Activated CD4-positive, alpha-beta T cell treated with anti-CD3 and anti-CD28 coated beads, Interleukin-2, amount 10 ng/mL, durations not matched to agents 7 days and 5 days (primary cell): ENCODE data around the gene RNF166. TPM values are rescaled to one million over a fixed set of nuclear protein-coding genes. Genes with fewer than 3 reads are reported as not detected.

ENCODE experiments used
- CTCF ChIA-PET: fragments of 350-600 bp; sonication (Branson Sonifier 250); formaldehyde crosslinking; loops from one replicate; lab custom pipeline; 2021; ENCODE audit warnings: antibody characterized with exemption; lab: Charles Lee
- POLR2A ChIA-PET: fragments of 350-600 bp; sonication (Branson Sonifier 250); formaldehyde crosslinking; loops from one replicate; lab custom pipeline; 2021; ENCODE audit warnings: antibody characterized with exemption; lab: Charles Lee
- DNase-seq: peaks from one replicate; pipeline ENCODE4 v3.0.0-alpha.2; 2020
- H3K27ac Mint-ChIP-seq: one replicate; pipeline ENCODE4 v1.8.0; 2021; ENCODE audit warnings: mild to moderate bottlenecking, moderate library complexity, mixed read lengths
- H3K27me3 Mint-ChIP-seq: one replicate; pipeline ENCODE4 v1.8.0; 2021; ENCODE audit warnings: mixed read lengths
- H3K36me3 Mint-ChIP-seq: one replicate; pipeline ENCODE4 v1.8.0; 2021; ENCODE audit warnings: low read depth, mixed read lengths
- H3K4me1 Mint-ChIP-seq: one replicate; pipeline ENCODE4 v1.8.0; 2021; ENCODE audit warnings: mixed read lengths
- H3K4me3 Mint-ChIP-seq: one replicate; pipeline ENCODE4 v1.8.0; 2021; ENCODE audit warnings: mild to moderate bottlenecking, moderate library complexity, mixed read lengths
- H3K9me3 Mint-ChIP-seq: one replicate; pipeline ENCODE4 v1.8.0; 2021; ENCODE audit warnings: mixed read lengths
- total RNA-seq, 2 experiments: library from RNA; stranded (reverse); gene quantifications; one replicate each; pipeline ENCODE4 v1.2.3, GENCODE V29; 2021

Gene RNF166
- total RNA-seq, 2 experiments from 2014 or later = 214 to 234 TPM

DNA sequence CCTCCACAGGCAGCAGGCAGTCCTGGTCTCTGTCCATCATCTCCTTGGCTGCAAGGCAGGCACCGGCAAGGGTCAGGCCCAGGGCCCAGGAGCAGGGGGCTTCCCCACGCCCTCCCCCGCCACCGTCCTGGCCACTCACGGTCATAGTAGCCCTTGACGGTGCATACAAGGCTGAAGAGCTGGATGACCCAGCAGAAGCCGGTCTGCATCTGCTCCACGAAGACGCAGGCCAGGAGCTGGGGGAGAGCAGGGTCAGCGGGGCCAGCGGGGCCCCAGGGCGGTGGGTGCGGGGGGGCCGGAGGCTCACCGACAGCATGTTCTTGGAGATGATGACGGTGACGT, 20.2 kb upstream of the RNF166 start:
- H3K27me3 Mint-ChIP-seq = no peaks in the 10 kb centered on the region
- no peak overlapping the region for H3K4me3 Mint-ChIP-seq
- CTCF ChIA-PET = interaction anchor here (1.0 to 1.4 kb wide), 2 partner anchors 10 to 11 kb away, joined by 3 read pairs; no protein-coding TSS in a partner anchor
- peaks cover 5% of the 10 kb centered on the region for H3K4me1 Mint-ChIP-seq
- no peaks in the 10 kb centered on the region for H3K9me3 Mint-ChIP-seq
- DNase-seq = no peak
- POLR2A ChIA-PET = no interaction called here
- H3K27ac Mint-ChIP-seq = no peak overlapping the region
- H3K36me3 Mint-ChIP-seq = peaks cover 20% of the 10 kb centered on the region

DNA sequence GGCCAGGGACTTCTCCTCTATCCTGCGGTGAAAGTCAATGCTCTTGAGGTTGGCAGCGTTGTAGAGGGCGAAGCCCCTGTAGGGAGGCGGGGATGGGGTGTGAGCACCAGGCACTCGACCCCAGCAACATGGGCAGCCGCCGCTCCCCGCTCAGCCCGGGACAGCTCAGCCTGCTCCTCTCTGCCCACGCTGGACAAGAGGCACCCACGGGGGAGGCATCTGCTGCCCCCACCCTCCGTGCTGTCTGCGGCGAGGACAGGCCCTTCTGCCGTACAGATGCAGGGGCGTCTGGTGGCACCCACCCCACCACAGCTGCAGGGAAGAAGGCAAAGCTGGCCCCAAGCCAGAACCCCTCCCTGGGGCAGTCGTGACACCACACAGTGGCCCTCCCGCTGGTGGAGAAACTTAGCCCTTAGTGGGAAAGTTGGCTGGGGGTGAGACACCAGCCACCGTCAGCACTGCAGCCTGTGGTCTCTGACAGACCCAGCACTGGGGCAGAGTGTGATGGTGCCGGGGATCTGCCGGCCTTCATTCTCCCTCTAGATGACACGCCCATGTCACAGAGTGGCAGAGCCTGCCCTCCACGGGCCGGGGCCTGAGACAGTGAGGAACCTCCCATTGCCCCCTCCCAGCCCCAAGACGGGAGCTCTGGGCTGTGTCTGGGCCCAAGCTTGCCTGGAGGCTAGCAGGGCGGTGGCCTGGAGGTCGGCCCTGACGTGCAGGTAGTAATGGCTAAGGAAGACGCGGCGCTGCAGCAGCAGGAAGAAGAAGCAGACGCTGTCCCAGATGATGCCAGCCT, 19.6 kb upstream of the RNF166 start:
- no peak overlapping the region for H3K27ac Mint-ChIP-seq
- peaks cover 14% of the 10 kb centered on the region for H3K36me3 Mint-ChIP-seq
- DNase-seq = no peak
- CTCF ChIA-PET = interaction anchor here (1.0 to 1.4 kb wide), 2 partner anchors 11 to 12 kb away, joined by 3 read pairs; no protein-coding TSS in a partner anchor
- POLR2A ChIA-PET = no interaction called here
- no peaks in the 10 kb centered on the region for H3K27me3 Mint-ChIP-seq
- no peak overlapping the region for H3K4me3 Mint-ChIP-seq
- no peaks in the 10 kb centered on the region for H3K4me1 Mint-ChIP-seq
- H3K9me3 Mint-ChIP-seq = no peaks in the 10 kb centered on the region

DNA sequence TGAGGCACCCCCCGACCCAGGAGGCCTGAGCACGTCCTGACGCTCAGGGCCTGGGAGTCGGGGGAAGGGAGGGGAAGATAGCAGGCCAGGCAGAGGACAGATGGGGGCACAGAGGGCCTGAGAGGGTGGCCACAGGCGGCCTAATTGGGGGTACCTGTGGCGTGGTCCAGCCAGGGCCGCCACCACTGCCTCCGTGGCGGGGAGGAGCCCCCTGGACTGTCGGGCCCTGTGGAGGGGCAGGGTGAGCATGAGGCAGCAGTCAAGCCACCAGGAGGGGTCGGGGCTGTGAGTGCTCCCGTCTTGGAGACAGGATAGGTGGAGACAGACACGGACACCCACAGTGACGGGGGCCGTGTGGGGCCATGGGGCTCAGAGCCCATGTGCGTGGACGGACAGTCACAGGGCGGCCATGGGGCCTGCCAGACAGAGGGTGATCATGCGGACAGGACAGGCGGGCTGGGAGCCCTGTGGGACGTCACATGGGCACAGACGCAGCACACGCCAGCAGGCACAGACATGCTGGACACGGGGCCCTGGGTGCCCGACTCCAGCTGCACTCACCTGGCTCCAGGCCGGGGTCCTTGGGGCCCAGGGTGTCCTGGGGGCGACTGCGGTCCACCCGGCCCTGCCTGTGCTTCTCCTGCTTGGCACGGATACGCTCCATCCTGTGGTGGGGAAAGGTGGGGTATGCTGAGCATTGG, 18.8 kb upstream of the RNF166 start:
- H3K27ac Mint-ChIP-seq = no peak overlapping the region
- H3K4me1 Mint-ChIP-seq = no peaks in the 10 kb centered on the region
- CTCF ChIA-PET = interaction anchor here (0.6 to 1.4 kb wide), 3 partner anchors 11 to 20 kb away, joined by 3 read pairs; no protein-coding TSS in a partner anchor
- H3K4me3 Mint-ChIP-seq = no peak overlapping the region
- POLR2A ChIA-PET = no interaction called here
- H3K36me3 Mint-ChIP-seq = peaks cover 20% of the 10 kb centered on the region
- no peaks in the 10 kb centered on the region for H3K27me3 Mint-ChIP-seq
- H3K9me3 Mint-ChIP-seq = no peaks in the 10 kb centered on the region
- no peak for DNase-seq

DNA sequence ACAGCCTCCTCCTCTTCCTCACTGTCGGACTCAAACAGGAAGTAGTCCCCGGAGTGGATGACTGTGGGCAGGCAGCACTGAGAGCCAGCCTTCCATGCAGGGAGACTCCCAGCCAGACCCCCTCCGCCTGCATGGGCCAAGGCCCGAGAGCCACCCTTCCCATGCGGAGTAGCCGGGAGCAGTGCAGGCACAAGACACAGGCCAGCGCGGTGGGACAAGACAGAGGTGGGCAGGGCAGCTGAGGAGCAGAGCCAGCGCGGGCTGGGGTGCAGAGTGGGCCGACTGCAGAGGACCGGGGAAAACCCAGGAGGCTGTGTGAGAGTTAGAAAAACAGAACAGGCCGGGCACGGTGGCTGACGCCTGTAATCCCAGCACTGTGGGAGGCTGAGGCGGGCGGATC, 17.7 kb upstream of the RNF166 start:
- POLR2A ChIA-PET = no interaction called here

DNA sequence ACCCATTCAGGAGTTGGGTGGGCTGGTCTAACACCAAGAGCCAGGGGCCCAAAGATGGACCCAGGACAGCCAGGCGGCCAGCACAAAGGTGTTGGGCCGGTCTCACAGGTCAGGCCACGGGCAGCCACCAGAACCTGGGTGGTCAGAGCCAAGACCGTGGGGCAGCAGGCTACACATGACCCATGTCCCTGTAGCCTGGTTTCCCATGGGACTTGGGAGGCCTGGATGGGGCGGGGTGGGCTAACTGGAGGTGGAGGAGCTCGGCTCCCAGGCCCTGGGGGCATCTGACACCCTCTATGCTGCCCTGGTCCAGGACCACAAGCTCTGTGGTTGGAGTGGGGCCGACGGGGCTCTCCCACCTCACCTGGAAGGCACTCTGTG, 17.3 kb upstream of the RNF166 start:
- H3K9me3 Mint-ChIP-seq = no peaks in the 10 kb centered on the region
- no peaks in the 10 kb centered on the region for H3K27me3 Mint-ChIP-seq
- H3K36me3 Mint-ChIP-seq = peaks cover 28% of the 10 kb centered on the region
- H3K4me3 Mint-ChIP-seq = no peak overlapping the region
- H3K4me1 Mint-ChIP-seq = no peaks in the 10 kb centered on the region
- H3K27ac Mint-ChIP-seq = no peak overlapping the region
- no peak for DNase-seq
- ChIA-PET CTCF (interaction anchor here (0.7 to 1.7 kb wide), 3 partner anchors 8 to 19 kb away, joined by 3 to 6 read pairs (median 3); no protein-coding TSS in a partner anchor), POLR2A (no interaction called here)

More for the DNA sequence above, 17.7 kb upstream of the RNF166 start:
- CTCF ChIA-PET = interaction anchor here (1.2 to 1.7 kb wide), 2 partner anchors 8 to 13 kb away, joined by 3 to 6 read pairs; no protein-coding TSS in a partner anchor
- DNase-seq = no peak
- Mint-ChIP-seq H3K4me3 (no peak overlapping the region), H3K27me3 (no peaks in the 10 kb centered on the region), H3K27ac (no peak overlapping the region), H3K36me3 (peaks cover 27% of the 10 kb centered on the region), H3K4me1 (no peaks in the 10 kb centered on the region), H3K9me3 (no peaks in the 10 kb centered on the region)

DNA sequence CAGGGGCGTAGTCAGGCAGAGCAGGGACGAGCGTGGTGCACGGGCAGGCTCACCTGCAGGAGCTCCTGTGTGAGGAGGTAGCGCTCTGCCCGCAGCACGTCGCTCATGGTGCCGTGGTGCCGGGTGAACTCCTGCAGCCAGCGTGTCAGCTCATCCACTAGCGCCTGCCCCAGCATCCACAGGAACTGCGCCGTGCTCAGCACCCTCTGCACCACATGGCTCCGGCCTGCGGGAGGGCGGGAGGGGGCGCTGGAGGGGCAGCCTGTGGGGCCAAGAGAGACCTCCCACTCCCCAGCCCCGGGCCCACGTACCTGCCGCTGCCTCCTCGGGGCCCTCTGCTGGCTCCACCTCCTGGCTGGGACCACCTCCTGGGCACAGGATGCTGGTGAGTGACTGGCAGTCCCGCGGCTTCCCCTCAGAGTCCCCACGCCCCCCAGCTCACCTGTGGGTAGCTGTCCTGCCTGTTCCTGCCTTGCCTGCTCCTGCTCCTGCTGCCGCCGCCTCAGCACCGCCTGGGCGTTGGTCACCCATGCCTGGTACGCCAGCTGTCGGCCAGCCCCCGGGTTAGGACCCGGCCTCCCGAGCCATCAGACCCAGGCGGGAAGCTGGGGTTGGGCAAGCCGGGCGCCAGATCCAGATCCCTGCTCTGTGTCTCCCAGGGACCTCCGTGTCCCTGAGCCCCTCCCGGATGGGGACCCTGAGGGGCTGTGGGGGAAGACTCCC, 16.7 kb upstream of the RNF166 start:
- H3K27ac Mint-ChIP-seq = no peak overlapping the region
- H3K9me3 Mint-ChIP-seq = no peaks in the 10 kb centered on the region
- no peak for DNase-seq
- no peak overlapping the region for H3K4me3 Mint-ChIP-seq
- peaks cover 33% of the 10 kb centered on the region for H3K36me3 Mint-ChIP-seq
- ChIA-PET POLR2A (no interaction called here), CTCF (interaction anchor here (0.7 to 1.7 kb wide), 3 partner anchors 7 to 18 kb away, joined by 3 to 6 read pairs (median 3); no protein-coding TSS in a partner anchor)
- no peaks in the 10 kb centered on the region for H3K4me1 Mint-ChIP-seq
- H3K27me3 Mint-ChIP-seq = no peaks in the 10 kb centered on the region

DNA sequence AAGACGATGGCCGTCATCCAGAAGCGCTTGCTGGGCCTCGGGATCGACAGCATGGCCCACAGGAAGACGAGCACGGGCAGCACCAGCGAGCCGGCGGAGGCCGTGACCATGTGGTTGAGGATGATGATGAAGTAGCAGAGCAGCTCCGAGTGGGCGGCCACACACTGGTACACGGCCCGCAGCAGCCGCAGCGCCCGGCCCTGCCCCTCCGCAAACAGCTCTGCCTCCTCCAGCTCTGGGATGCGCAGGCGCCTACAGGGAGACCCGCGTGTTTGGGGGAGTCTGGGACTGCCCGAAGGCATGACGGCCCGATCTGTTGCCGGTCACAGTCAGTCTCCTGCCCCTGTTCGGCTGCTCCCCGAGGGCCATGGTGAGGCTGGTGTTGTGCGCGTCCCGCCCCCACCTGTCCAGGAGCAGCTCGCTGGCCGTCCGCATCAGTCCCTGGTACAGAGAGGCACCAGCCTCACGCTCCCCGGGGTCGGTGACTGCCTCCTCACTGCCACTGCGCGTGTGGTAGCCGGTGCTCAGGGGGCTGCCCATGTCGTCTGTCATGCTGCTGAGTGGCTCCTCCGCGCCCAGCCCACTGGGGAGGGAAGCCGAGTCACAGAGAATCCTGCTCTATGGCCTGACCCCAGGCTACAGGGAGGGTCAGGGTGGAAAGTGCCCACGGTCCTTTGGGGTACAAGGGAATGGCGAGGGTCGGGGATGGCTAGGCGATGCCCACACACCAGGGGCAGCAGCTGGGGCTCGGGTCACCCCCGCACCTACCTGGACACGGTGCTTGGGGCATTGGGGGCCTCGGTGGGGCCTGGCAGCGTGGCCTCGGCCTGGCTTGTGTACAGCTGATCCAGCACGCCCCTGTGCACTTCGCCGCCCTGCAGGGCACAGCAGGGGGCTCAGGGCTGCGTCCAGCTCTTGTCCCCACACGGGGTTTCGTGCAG, 15.9 kb upstream of the RNF166 start:
- Mint-ChIP-seq H3K9me3 (no peaks in the 10 kb centered on the region), H3K27ac (no peak overlapping the region), H3K36me3 (peaks cover 31% of the 10 kb centered on the region), H3K4me1 (no peaks in the 10 kb centered on the region), H3K4me3 (no peak overlapping the region), H3K27me3 (no peaks in the 10 kb centered on the region)
- ChIA-PET POLR2A (no interaction called here), CTCF (interaction anchor here (0.5 to 1.7 kb wide), 4 partner anchors 7 to 77 kb away, joined by 3 to 7 read pairs (median 4); no protein-coding TSS in a partner anchor)
- DNase-seq = no peak

DNA sequence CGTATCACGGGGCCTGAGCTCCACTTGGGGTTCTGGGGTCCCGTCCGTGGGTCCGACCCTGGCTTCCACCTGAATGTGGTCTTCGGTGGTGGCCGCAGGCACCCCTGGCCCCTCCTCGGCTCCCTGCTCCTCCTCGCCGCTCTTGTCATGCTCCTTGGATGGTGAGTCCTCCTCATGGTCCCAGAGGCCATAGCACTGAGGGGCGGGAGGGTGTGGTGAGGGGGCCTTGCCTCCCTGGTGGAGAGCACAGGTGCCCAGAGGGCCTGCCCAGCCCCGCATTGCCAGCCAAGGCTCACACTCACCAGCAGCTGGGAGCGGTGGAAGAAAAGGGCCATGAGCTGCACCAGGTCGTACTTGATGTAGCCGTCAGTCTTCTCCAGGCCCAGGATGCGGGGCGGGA, 15.0 kb upstream of the RNF166 start:
- Mint-ChIP-seq H3K4me1 (no peaks in the 10 kb centered on the region), H3K9me3 (no peaks in the 10 kb centered on the region), H3K27ac (no peak overlapping the region), H3K36me3 (peaks cover 36% of the 10 kb centered on the region), H3K27me3 (no peaks in the 10 kb centered on the region), H3K4me3 (no peak overlapping the region)
- no peak for DNase-seq
- ChIA-PET CTCF (interaction anchor here (0.9 to 1.4 kb wide), 2 partner anchors 16 to 57 kb away, joined by 3 to 7 read pairs; no protein-coding TSS in a partner anchor), POLR2A (no interaction called here)

DNA sequence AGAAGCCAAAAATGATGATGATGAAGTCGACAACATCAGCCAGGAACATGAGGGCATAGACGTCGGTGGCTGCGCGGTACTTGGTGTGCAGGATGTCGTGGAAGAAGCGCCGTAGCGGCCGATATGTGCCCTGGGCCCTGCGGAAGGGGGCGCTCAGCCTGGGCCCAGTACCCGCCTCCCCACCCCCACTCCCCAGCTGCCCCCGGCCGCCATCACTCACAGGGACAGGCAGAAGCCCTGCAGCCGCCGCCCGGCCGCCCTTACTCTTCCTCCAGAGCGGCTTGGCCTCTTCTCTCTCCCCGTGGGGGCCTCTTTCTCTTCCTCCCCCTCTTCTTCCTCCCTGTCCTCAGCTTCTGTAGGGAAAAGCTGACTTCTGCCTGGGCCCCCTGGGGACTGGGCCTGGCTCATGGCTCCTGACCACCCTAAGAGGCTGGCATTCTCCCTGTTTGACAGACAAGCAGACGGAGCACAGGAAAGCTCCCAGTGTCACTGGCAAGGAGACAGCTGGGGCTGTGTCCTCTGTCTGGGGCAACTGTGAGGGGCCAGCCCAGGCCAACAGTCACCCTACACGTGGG, 14.3 kb upstream of the RNF166 start:
- no peaks in the 10 kb centered on the region for H3K9me3 Mint-ChIP-seq
- CTCF ChIA-PET = interaction anchor here (0.9 to 1.4 kb wide), 2 partner anchors 17 to 56 kb away, joined by 3 to 7 read pairs; no protein-coding TSS in a partner anchor
- POLR2A ChIA-PET = no interaction called here
- H3K4me1 Mint-ChIP-seq = no peaks in the 10 kb centered on the region
- no peak overlapping the region for H3K27ac Mint-ChIP-seq
- DNase-seq = no peak
- no peak overlapping the region for H3K4me3 Mint-ChIP-seq
- H3K27me3 Mint-ChIP-seq = no peaks in the 10 kb centered on the region
- peaks cover 37% of the 10 kb centered on the region for H3K36me3 Mint-ChIP-seq

DNA sequence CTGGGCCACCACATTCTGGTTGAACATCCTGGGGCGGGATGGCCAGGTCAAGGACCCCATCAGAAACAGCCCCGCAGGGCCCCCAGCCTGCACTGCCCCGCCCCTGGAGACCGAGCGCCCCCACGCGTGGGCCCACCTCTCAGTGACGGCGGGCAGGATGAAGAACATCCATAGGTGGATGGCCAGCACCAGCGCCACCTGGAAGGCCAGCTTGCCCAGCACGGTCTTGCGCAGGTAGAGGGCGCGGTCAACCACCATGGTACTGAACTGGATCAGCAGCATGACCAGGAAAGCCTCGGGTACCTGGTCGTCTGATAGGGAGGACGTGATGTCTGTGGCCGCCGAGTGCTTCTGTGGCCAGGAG, 13.7 kb upstream of the RNF166 start:
- Mint-ChIP-seq H3K4me1 (no peaks in the 10 kb centered on the region), H3K27ac (no peak overlapping the region)
- CTCF ChIA-PET = no interaction called here

DNA sequence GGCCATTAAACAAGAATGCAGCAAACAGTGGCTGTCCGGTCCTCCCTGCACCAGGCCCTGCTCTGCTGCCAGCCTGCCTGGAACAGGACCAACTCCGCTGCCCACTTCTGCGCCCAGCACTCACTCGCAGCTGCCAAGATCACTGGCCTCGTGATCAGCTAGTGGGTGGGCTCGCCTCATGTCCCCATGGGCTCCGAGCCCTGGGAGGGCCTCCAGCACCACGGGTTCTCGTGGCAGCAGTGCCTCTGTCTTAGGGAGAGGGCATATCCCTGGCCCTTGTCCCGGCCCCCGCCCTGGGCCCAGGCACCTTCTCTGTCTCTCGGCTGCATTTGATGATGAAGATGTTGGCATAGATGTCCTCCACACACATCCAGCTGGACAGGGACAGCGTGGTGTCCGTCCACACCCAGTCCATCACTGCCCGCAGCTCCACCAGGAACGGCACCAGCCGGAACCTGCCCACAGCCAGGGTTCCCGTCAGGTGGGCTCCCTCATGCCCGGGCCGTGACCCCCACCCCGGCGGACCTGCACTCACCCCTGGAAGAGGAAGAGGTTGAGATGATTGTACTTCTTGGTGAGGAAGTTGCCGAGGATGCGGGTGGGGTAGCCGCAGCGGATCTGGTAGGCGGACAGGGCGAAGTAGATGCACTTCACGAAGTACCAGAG, 13.2 kb upstream of the RNF166 start:
- Mint-ChIP-seq H3K4me1 (no peaks in the 10 kb centered on the region), H3K9me3 (no peaks in the 10 kb centered on the region), H3K4me3 (no peak overlapping the region), H3K27me3 (no peaks in the 10 kb centered on the region), H3K27ac (no peak overlapping the region), H3K36me3 (peaks cover 38% of the 10 kb centered on the region)
- no peak for DNase-seq
- POLR2A ChIA-PET = no interaction called here
- CTCF ChIA-PET = interaction anchor here (1.0 kb wide), 1 partner anchor 13 kb away, joined by 3 read pairs; no protein-coding TSS in a partner anchor

More for the DNA sequence above, 13.7 kb upstream of the RNF166 start:
- no peaks in the 10 kb centered on the region for H3K9me3 Mint-ChIP-seq
- H3K27me3 Mint-ChIP-seq = no peaks in the 10 kb centered on the region
- peaks cover 38% of the 10 kb centered on the region for H3K36me3 Mint-ChIP-seq
- POLR2A ChIA-PET = no interaction called here
- no peak overlapping the region for H3K4me3 Mint-ChIP-seq
- no peak for DNase-seq
